HG02588 (cell line): ENCODE results near the gene DNMBP.

Source experiments
- ATAC-seq: cut with Tn5 transposase; IDR thresholded peaks from one replicate; pipeline ENCODE4 v1.9.1; 2021; ENCODE audit warnings: mild to moderate bottlenecking, moderate library complexity; ENCODE audit not compliant: unreplicated experiment

The DNMBP gene, protein sequence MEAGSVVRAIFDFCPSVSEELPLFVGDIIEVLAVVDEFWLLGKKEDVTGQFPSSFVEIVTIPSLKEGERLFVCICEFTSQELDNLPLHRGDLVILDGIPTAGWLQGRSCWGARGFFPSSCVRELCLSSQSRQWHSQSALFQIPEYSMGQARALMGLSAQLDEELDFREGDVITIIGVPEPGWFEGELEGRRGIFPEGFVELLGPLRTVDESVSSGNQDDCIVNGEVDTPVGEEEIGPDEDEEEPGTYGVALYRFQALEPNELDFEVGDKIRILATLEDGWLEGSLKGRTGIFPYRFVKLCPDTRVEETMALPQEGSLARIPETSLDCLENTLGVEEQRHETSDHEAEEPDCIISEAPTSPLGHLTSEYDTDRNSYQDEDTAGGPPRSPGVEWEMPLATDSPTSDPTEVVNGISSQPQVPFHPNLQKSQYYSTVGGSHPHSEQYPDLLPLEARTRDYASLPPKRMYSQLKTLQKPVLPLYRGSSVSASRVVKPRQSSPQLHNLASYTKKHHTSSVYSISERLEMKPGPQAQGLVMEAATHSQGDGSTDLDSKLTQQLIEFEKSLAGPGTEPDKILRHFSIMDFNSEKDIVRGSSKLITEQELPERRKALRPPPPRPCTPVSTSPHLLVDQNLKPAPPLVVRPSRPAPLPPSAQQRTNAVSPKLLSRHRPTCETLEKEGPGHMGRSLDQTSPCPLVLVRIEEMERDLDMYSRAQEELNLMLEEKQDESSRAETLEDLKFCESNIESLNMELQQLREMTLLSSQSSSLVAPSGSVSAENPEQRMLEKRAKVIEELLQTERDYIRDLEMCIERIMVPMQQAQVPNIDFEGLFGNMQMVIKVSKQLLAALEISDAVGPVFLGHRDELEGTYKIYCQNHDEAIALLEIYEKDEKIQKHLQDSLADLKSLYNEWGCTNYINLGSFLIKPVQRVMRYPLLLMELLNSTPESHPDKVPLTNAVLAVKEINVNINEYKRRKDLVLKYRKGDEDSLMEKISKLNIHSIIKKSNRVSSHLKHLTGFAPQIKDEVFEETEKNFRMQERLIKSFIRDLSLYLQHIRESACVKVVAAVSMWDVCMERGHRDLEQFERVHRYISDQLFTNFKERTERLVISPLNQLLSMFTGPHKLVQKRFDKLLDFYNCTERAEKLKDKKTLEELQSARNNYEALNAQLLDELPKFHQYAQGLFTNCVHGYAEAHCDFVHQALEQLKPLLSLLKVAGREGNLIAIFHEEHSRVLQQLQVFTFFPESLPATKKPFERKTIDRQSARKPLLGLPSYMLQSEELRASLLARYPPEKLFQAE (N-terminal part only)

DNA sequence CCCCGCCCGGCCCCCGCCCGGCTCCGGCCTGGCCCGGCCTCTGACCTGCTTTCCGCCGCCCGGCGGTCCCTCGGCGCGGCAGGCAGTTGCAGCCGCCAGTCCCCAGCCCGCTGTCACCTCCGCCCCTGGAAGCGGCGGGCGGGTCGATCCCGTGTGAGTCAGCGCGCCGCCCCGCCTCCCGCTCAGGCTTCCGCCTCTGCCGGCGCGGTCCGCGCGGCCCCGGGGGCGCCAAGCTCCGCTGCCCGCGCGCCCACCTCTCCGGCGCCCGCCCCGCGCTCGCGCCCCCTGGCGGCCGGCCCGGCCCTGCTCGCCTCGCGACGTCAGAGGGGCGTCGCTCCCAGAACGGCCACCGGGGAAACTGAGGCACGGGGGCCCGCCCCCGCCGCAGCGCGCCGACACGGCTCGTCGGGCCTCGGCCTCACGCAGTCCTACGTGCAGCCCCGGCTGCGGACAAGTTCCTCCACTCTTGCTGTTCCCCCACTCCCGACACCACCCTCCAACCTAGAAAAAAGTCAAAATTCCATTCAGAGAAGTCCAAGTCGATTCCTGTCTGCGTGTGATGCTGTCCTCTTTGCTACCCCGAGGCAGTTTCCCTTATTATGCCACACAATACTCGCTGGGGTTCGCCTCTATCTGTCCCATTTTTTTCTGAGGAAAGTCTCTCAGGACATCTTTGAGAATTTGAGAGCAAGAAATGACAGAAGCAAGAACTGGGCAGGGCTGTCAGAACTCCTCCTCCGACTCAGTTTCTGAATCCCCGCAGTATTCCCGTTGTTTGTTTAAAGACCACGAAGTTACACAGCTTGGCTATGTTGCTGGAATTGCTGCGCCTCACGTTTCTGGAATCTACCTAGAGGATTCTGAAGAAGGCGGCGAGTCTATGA is at the start of gene DNMBP:
Gene DNMBP, minus strand, starts transcription at position 155 of the 884 bp plus-strand sequence. CDS start 37,823 bp downstream, outside the sequence.
- ATAC-seq: peak; percentile 68

DNA sequence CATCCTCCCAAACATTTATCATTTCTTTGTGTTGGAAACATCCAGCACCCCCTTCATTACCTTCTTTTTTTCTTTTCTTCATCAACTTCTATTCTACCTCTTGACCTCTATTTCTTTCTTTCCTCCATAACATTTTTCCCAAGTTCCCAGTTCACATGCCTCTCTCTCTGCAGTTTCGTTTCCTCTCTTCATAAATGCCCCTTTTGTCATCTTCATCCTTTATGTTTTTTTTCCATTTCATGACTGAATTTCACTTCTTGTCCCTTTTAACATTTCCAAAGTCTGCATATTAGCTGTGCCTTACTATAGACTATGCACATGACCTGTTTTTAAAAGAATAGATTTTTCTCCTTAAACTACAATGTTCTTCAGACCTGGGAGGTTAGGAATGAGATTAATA is 48.2 kb upstream of the DNMBP start:
- ATAC-seq: no peak

DNA sequence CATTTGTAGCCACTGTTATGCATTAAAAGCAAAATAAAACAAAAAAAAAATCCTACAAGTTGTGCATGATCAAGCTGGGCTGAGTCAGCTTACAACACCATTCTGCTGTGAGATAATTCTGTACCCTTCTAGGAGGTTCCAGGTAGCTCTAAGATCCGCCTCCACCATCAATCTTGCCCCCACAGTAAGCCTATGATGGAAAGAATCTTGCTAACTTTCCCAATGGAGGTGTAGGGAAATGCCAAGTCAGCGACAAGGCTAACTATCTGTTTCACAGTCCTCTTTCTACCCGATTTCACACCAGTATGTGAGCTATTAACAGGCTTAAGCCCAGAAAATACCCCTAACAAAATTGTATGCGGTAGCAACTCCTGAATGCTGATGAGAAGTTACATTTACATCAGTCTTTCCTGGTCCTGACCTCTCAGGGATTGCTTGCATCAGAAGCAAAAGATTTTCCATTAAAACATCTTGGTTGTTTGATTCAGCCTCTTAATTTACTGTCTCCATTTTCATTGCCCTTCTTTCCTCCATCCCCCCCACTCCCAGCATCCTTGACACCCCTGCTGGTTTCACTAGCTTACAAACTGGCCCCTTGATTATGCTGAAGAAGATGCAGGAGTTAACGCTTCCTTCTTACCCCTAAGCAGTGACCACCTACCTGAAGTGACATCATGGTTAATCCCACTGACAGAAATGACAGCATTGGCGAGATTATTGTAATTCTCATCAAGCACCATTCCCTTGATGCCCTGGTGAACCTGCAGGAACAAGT is 44.1 kb upstream of the DNMBP start:
- ATAC-seq: no peak

DNA sequence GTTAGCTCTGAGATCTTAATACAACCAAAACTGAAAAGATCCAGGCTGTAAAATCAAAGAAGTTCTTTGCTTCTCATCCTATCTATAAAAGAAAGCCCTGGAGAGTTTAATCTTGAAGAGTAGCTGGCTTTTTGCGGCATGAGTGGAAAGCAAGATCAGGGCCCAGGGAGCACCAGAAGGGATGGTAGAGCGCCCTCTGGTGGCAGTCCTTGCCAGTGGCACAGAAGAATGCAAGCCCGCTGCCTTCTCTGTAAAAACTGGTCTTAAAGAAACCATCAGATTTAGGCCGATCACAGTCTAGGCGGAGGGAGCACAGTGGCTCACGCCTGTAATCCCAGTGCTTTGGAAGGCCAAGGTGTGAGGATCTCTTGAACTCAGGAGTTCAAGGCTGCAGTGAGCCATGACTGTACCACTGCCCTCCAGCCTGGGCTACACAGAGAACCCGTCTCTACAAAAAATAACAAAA is 36.3 kb upstream of the DNMBP start:
- ATAC-seq: no peak

DNA sequence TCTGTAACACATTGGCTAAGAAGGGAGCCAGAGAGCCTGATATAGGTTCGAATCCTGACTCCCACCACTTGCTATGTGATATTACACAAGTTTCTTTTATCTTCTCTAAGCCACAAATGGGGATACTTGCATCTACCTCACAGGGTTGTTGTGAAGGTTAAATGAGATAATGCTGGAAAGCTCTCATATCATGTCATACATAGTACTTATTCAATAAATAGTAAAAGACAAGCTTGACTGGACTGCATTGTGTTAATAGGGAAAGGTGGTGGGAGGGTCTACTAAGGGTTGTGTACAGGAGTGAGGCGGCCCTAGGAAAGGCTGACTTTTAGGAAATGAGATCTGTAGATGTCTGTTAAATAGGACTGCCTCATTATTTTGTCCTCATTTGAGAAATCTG is 35.8 kb upstream of the DNMBP start:
- ATAC-seq: no peak

DNA sequence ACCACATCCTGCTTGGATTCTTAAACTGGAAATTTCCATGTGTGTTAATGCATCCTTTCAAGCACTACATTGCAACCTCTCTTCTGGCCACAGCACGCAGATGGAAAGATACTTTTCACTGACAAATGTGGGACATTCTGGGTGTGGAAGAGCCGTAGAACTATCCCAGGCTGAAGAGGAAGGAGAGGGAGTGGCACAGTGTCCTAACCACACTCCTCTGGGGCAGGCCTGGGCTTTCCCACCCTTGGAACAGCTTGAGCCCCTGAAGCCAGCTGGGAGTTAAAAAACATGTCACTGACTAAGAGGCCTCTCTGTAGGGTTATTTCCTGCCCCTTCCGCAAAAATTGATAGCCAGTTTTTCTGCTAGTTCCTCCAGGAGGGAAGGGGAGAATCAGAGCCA is 34.0 kb upstream of the DNMBP start:
- no peak for ATAC-seq

DNA sequence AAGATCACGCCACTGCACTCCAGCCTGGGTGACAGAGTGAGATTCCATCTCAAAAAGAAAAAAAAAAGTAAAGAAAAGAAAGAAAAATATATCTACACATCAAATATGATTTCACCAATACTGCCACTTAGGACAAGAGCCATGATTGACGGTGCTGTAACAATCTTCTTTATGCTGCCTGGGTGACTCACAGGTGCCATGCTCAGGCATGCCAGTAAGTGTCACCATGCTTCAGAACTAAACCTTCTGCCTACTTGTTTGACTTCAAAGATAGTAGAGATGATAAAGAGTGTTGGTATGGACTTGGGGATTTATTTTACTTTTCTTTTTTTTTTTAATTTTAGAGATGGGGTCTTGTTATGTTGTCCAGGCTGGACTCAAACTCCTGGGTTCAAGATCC is 33.6 kb upstream of the DNMBP start:
- no peak for ATAC-seq

DNA sequence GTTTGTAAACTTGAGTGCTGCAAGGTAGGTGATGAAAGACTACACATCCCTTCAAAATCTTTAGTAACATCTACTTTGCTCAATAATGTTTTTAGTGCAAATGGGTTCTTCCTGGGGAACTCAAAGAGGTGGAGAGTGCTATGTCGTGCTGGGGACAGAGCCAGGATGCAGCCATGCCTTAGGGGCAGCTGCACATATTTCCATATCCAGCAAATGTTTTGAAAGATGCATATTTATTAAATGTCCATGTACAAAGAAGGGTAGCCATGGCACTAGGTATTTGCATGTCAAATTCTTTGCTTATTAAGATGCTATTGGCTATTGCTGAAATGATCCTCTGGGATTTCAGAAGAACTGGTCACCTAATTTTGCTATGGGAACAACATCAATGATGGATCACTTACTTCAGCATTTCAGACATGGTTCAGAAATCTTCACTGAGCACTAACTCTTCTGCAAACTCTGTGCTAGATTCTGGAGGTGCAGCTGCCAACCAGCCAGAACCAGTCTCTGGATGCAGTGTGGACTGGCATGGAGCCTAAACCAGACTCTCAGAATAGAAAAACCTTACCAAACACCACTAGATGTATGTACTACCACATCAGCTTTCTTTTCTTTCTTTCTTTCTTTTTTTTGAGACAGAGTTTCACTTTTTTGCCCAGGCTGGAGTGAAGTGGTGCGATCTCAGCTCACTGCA is 31.7 kb upstream of the DNMBP start:
- no peak for ATAC-seq

DNA sequence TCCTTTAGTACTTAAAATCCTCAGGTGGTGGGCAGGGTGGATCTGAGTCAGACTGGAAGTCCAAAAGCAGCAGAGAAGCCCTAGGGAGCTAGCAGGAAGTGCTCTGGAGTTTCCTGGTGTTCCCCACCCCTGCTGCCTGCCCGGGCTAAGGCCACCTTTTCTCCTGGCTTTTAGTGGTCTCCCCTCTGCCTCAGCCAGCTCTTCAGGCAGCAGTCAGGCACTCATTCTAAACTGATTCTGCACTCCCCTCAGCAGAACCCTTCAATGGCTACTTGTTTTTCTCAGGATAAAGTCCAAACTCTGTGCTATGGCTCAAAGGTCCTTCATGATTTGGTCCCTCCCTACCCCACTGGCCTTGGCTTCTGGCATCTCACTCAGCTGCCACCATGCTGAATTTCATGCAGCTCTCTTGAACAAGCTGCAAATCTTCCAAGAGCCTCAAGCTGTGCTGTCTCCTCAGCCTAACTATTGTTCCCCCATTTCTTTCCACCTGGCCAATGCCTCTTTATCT is 28.9 kb upstream of the DNMBP start:
- no peak for ATAC-seq

DNA sequence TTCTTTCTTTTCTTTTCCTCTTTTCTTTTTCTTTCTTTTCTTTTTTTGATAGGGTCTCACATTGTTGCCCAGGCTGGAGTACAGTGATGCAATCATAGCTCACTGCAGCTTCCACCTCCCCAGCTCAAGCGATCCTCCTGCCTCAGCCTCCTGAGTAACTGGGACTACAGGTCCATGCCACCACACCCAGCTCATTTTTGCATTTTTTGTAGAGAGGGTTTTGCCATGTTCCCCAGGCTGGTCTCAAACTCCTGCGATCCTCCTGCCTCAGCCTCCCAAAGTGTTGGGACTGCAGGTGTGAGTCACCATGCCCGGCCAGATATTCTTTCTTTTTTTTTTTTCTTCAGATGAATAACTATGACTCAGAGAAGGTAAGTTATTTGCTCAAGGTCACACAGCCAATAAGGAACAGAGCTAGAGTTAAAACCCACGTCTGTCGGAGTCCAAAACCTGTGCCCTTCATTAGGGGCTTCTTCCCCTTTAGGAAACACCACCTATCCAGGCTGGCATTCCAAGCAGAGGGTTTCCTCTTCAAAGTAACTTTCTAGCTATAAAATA is 28.1 kb upstream of the DNMBP start:
- ATAC-seq: no peak

DNA sequence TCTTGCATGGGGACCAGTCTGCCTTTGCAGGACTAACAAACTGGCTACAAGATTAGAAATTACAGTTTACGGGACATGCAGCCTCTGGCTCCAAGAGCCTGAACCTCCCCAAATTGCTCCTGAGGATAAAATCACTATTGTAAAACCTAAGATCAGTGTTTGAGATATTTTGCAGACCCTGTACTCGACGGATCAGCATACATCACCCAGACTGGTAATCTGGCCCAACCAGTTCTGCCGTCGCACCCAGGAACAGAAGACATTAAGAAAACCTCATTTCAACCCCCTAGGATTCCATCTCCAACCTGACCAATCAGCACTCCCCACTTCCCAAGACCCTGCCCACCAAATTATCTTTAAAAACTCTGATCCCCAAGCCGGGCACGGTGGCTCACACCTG is 27.1 kb upstream of the DNMBP start:
- no peak for ATAC-seq

DNA sequence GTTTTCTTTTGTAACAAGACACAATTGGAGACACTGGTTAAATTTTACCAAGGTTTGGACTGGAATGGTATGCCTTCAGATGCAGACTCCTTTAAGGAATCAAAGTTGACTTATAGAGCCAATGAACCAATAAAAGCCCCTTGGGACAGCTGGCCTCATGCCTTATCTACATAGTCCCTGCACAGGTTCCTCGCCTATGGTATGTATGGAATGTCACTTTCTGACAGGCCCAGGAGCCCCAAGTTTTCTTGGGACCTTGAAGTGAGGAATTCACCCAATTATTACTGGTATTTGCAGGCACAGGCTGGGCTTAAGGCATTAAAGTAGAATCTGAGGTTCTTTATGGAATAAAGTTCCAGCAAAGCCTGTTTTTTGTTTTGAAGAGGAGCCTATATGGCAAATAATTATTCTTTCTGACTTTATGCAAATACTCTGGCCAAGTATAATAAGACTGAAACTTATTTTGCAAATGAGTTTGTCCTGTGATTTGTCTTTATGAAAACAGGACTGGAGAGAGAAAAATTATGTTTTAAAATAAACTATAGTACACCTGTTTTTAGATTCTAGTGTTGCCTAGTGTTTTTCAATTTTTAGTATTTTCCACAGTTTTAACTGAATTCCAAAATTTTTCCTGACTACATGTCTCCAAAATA is 24.1 kb upstream of the DNMBP start:
- ATAC-seq: no peak

DNA sequence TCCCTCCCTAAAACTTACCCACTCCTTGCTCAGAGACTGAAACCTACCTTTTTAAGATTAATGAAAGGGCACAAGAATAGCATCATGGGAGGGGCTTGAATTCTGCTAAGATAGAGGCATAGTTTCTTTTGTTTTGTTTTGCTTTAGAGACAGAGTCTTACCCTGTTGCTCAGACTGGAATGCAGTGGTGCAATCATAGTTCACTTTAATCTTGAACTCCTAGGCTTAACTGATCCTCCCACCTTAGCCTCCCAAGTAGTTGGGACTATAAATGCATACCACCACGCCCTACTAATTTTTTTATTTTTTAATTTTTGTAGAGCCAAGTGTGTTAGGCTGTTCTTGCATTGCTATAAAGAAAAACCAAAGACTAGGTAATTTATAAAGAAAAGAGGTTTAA is 17.7 kb upstream of the DNMBP start:
- no peak for ATAC-seq

DNA sequence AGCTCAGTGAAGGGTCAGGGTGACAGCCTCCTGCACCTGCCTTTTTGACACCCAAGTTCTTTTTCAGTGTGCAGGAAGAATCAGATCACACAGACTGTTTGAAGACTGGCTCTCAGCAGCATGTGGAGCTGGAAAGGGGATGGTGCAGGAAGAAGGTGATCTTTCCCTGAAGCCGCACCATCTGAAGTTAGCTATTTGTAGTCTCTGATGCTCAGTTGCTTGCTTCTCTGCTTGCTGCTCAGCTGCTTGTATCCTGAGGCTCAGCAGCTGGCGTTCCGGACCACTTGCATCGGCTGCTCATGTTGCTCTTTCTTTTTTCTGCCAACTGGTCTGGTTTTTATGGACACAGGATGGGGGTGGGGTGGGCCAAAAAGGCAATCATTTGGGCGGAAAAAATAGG is 15.8 kb upstream of the DNMBP start:
- no peak for ATAC-seq

DNA sequence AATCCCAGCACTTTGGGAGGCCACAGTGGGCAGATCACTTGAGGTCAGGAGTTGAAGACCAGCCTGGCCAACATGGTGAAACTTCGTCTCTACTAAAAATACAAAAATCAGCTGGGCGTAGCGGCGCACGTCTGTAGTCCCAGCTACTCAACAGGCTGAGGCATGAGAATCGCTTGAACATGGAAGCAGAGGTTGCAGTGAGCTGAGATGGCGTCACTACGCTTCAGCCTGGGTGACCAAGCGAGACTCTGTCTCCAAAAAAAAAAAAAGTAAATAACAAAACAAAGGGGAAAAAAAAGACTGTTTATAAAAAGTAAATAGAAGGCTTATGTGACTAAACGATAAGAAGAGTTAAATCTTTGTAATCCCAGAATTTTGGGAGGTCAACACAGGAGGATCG is 15.0 kb upstream of the DNMBP start:
- ATAC-seq: no peak

DNA sequence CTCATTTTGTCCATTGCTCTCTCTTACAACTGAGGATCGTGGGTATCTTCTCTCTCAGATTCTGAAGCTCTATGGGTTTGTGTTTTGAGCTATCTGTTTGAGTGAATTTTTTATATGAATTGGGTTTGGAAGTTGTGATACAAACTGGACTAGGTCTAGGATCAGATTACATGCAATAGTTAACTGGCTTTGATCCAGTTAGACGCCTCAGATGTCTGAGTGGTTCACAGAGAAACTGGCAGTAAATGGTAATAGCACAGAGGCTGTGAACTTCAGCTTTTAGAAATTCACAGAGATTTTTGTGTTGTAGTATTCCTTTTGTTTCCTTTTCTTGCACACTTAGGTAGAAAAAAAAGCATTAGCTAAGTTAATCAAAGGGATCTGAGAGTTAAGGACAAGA is 12.7 kb upstream of the DNMBP start:
- no peak for ATAC-seq

DNA sequence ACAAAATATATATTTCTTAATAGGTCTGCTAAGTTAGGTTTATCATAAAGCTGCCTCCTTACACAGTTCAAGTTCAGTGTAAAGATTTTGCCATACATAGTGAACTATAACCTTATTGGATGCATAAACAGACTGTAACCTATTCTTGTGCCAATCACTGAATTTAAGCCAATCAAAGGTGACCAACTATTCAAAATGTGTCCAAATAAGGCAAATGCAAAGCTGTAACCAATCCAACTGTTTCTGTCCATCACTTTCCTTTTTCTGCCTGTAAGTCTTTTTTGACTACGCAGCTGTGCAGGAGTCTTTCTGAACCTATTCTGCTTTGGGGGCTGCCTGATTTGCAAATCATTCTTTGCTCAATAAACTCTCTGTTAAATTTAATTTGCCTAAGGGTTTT is 11.6 kb upstream of the DNMBP start:
- ATAC-seq: no peak

DNA sequence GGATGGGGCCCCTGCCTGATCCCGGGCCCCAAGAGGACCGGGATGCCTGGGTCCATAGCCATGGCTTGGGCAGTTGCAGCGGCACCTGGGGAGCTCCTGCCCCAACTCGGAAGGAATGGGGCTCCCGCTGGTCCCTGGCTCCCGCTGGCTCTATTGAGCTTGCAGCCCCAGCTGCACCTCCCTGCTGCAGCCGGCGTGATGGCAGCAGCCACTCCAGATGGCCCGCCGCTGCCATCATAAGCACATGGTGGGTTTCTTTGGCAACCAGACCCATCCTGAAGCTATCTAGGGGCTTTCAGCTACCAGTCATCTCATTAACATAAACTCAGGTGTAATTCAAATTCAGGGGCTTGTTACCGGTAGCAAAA is 11.1 kb upstream of the DNMBP start:
- no peak for ATAC-seq
